NCI-H345 treated with DMSO at 0.1 percent for 48 hours (cell line): Measurements from ENCODE around the gene RPS27L.
A peak's percentile ranks its signal among the peaks of the same experiment; 100 is the strongest.

Experiments
- DNase-seq: peaks from one replicate; lab custom pipeline; 2025; ENCODE audit not compliant: unreplicated experiment; lab: John Stamatoyannopoulos, UW

RPS27L gene

GRCh38 chr15:63188247-63188925 is 31.1 kb upstream of the RPS27L start:
- DNase-seq: no peak

GRCh38 chr15:63187589-63188226 is 30.4 kb upstream of the RPS27L start:
- no peak for DNase-seq

- no peak for DNase-seq
Observed at GRCh38 chr15:63186065-63186464, 28.8 kb upstream of the RPS27L start.

GRCh38 chr15:63185206-63185605 is 27.9 kb upstream of the RPS27L start:
- peak; percentile 18 for DNase-seq

GRCh38 chr15:63181648-63182047 is 24.4 kb upstream of the RPS27L start:
- DNase-seq: no peak

- DNase-seq: no peak
Observed at GRCh38 chr15:63180746-63181145, 23.5 kb upstream of the RPS27L start.

- DNase-seq: no peak
Observed at GRCh38 chr15:63178034-63178433, 20.8 kb upstream of the RPS27L start.

- no peak for DNase-seq
Observed at GRCh38 chr15:63176302-63176701, 19.0 kb upstream of the RPS27L start.

GRCh38 chr15:63172851-63173451 is 15.7 kb upstream of the RPS27L start:
- no peak for DNase-seq

- DNase-seq: no peak
Observed at GRCh38 chr15:63172376-63172775, 15.1 kb upstream of the RPS27L start.

GRCh38 chr15:63169788-63170187 is 12.5 kb upstream of the RPS27L start:
- no peak for DNase-seq

GRCh38 chr15:63166219-63166618 is 8.9 kb upstream of the RPS27L start:
- DNase-seq: no peak

GRCh38 chr15:63165166-63165859 is 8.0 kb upstream of the RPS27L start:
- no peak for DNase-seq

- no peak for DNase-seq
Observed at GRCh38 chr15:63163217-63163616, 5.9 kb upstream of the RPS27L start.

- DNase-seq: no peak
Observed at GRCh38 chr15:63160638-63161037, 3.4 kb upstream of the RPS27L start.

GRCh38 chr15:63157891-63158431 is 684 bp upstream of the RPS27L start:
- no peak for DNase-seq

GRCh38 chr15:63156755-63157117 is 541 bp downstream of the RPS27L start:
- peak; percentile 27 for DNase-seq

GRCh38 chr15:63156086-63156710 is 1.1 kb downstream of the RPS27L start:
- no peak for DNase-seq

GRCh38 chr15:63155486-63155885 is 1.8 kb downstream of the RPS27L start:
- no peak for DNase-seq

- no peak for DNase-seq
Observed at GRCh38 chr15:63151665-63152064, 5.6 kb downstream of the RPS27L start.

- DNase-seq: no peak
Observed at GRCh38 chr15:63146684-63147083, 10.6 kb downstream of the RPS27L start.
